Activated CD4-positive, alpha-beta T cell treated with anti-CD3 and anti-CD28 coated beads for 4 hours (primary cell): ENCODE results near the gene CSTF2.

ENCODE experiments used
- DNase-seq, 2 donors: peaks; one replicate each; pipeline ENCODE4 v3.0.0-alpha.2; 2020

CSTF2 gene

DNA sequence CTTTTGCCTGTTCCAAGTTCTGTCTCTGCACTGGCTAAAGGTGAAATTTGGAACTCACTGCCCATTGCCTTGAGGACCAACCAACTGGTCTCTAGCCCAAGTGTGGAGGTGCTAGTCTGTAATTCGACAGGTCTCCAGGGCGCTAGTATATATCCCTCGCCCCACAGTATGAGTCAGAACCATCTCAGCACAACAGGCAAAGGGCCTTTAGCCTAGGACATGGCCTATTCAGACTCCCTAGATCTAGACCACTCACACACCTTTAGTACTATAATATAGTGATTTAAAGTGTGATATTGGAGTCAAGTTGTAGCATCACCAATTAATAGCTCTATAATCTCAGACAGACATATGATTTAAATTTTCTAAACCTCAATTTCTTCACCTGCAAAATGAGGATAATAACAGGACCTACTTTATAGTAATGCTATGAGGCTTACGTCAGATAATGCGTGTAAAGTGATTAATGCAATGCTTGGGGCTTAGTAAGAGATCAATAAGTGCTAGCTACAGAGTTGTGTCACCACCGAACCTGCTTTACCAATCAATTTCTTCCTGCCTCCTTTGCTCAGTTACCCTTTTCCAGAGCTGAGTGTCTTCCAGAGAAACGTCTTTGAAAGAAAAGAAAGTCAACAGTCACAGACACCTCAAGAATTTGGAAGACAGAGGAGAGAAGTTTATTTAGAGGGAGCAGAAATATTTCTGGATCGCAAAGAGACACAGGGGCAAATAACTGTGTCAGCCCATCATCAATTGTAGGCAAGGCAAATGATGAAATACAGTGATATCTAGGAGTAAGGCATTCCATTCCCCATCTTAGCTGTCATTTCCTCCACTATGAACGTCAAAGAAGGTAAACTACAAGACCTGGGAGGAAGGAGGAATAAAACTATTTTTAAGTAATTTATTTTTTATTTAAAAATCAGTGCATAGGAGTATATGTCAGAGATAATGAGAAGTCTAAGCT, 51.7 kb downstream of the CSTF2 start:
- DNase-seq: no peak

DNA sequence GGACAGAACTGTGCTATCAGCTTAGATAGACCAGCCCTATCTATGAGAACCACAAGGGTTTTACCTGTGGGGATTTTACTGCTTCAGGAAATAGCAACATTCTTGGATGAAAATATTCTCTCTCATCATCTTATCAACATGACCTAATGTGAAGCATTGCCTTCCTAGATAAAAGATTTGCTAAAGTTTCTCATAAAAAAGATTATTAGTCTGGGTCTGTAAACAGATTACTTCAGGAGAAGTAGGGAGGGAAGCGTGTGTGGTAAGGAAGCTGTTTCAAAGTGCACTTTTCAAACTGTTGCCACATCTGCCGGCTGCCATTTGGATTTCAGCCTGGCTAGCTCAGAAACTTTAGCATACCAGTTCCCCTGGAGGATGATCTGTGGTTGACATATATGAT, 54.1 kb downstream of the CSTF2 start, which contains the start of gene NOX1:
Gene NOX1 (minus strand): TSS at position 35 of the 400 bp plus-strand sequence. CDS start 220 bp downstream, outside the sequence.
- no peak for DNase-seq

DNA sequence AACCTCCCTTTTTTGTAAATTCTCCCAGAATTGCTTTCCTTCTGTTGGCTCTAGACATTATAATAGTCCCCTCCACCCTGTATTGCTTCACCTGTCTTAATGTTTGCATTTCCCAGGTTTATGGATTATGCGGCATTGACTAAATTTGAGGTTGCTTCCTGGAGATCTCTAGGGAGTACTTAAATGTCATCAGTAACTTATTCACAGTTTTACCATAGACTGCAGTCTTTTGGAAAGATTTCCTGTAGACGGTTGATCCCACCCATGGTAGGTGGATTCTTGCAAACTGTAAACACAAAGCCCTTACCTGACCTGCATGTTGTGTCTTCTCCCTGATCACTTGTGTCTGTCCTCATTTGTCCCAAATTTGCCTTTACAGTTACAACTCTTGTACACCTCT, 60.2 kb downstream of the CSTF2 start:
- DNase-seq: no peak

DNA sequence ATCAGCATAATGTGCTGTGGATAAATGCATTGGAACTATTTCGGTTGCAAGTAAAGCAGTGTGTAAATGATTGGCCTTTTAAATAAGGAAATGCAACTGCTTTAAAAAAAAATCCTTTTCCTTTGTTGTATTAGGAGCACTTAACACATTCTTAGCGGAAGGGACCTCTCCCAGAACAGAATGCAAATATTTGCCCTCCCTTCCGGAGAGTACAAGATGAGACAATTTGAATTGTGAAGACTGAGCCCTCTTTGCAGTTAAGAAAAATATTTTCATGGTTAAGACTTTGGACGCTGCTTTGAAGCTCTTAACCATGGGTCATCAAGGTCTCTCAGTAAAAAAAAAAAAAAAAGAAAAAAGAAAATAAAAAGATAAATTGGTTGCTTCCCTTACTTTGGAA, 63.5 kb downstream of the CSTF2 start:
- no peak for DNase-seq
